ENCODE data around the gene KIF23.
"Not testable (repeated sequence)": the region's sequence is repeated elsewhere in the genome, so short reads cannot be mapped to it uniquely, and the experiment has no call there.

Gene KIF23

DNA sequence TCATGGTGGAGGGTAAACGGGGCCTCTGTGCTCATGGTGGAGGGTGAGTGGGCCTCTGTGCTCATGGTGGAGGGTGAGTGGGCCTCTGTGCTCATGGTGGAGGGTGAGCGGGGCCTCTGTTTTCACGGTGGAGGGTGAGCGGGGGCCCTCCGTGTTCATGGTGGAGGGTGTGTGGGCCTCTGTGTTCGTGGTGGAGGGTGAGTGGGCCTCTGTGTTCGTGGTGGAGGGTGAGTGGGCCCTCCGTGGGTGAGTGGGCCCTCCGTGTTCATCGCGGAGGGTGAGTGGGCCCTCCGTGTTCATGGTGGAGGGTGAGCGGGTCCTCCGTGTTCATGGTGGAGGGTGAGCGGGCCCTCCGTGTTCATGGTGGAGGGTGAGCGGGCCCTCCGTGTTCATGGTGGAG, 30.1 kb upstream of the KIF23 start:
- H3K9ac ChIP-seq (ENCODE audit: low read depth in 1 of 2, low read length in 2 of 2); H3K27me3 ChIP-seq (ENCODE audit: control insufficient read depth in 2 of 2, insufficient read depth in 2 of 2, low read length in 2 of 2); H3K27ac ChIP-seq (ENCODE audit: low read depth in 2 of 2, low read length in 2 of 2); H3K4me1 ChIP-seq (ENCODE audit: control insufficient read depth in 2 of 2, insufficient read depth in 2 of 2, low read length in 2 of 2); H3K4me3 ChIP-seq (ENCODE audit: low read length in 2 of 2); H3K9me3 ChIP-seq (ENCODE audit: control insufficient read depth in 2 of 2, low read length in 2 of 2): not testable (repeated sequence)
- H3K36me3 ChIP-seq (ENCODE audit: control insufficient read depth in 2 of 2, insufficient read depth in 2 of 2, low read length in 2 of 2), result peaks cover 17 to 25% of the 10 kb centered on the region in 2 donors

- Histone ChIP-seq H3K9me3 (ENCODE audit: control insufficient read depth in 2 of 2, low read length in 2 of 2) (no peaks in the 10 kb centered on the region), H3K9ac (ENCODE audit: low read depth in 1 of 2, low read length in 2 of 2) (no peak overlapping the region), H3K27ac (ENCODE audit: low read depth in 2 of 2, low read length in 2 of 2) (no peak overlapping the region), H3K4me1 (ENCODE audit: control insufficient read depth in 2 of 2, insufficient read depth in 2 of 2, low read length in 2 of 2) (no peaks in the 10 kb centered on the region), H3K27me3 (ENCODE audit: control insufficient read depth in 2 of 2, insufficient read depth in 2 of 2, low read length in 2 of 2) (no peaks in the 10 kb centered on the region), H3K4me3 (ENCODE audit: low read length in 2 of 2) (no peak overlapping the region), H3K36me3 (ENCODE audit: control insufficient read depth in 2 of 2, insufficient read depth in 2 of 2, low read length in 2 of 2) (peaks cover 17 to 26% of the 10 kb centered on the region in 2 donors)
Observed at GRCh38 chr15:69384626-69385598, 29.2 kb upstream of the KIF23 start.

GRCh38 chr15:69385831-69386230, 28.3 kb upstream of the KIF23 start:
- H3K9ac ChIP-seq (ENCODE audit: low read depth in 1 of 2, low read length in 2 of 2), result no peak overlapping the region
- no peak overlapping the region for H3K27ac ChIP-seq (ENCODE audit: low read depth in 2 of 2, low read length in 2 of 2)
- H3K4me3 ChIP-seq (ENCODE audit: low read length in 2 of 2), result no peak overlapping the region
- no peaks in the 10 kb centered on the region for H3K9me3 ChIP-seq (ENCODE audit: control insufficient read depth in 2 of 2, low read length in 2 of 2)
- peaks cover 10 to 22% of the 10 kb centered on the region in 2 donors for H3K36me3 ChIP-seq (ENCODE audit: control insufficient read depth in 2 of 2, insufficient read depth in 2 of 2, low read length in 2 of 2)
- no peaks in the 10 kb centered on the region for H3K27me3 ChIP-seq (ENCODE audit: control insufficient read depth in 2 of 2, insufficient read depth in 2 of 2, low read length in 2 of 2)
- no peaks in the 10 kb centered on the region for H3K4me1 ChIP-seq (ENCODE audit: control insufficient read depth in 2 of 2, insufficient read depth in 2 of 2, low read length in 2 of 2)

DNA sequence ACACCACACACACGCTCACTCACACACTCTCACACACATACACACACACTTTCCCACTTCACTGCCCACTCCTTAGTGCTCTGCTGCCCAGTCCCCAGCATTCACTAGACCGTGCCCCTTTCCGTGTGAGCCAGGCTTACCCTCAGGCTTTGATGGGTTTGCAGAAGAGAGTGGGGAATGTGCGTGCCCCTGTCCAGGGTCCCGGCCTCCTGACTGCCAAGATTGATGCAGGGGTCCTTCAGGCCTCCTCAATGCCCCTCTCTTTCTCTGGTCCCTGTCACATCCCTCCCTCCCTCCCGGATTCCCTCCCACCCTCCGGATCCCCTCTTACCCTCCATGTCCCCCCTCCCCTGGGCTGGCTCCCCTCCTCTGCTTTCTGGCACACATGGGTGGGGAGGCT, 27.9 kb upstream of the KIF23 start:
- Histone ChIP-seq H3K36me3 (ENCODE audit: control insufficient read depth in 2 of 2, insufficient read depth in 2 of 2, low read length in 2 of 2) (peaks cover 7 to 24% of the 10 kb centered on the region in 2 donors), H3K27ac (ENCODE audit: low read depth in 2 of 2, low read length in 2 of 2) (no peak overlapping the region), H3K4me1 (ENCODE audit: control insufficient read depth in 2 of 2, insufficient read depth in 2 of 2, low read length in 2 of 2) (no peaks in the 10 kb centered on the region), H3K4me3 (ENCODE audit: low read length in 2 of 2) (no peak overlapping the region), H3K9me3 (ENCODE audit: control insufficient read depth in 2 of 2, low read length in 2 of 2) (no peaks in the 10 kb centered on the region), H3K27me3 (ENCODE audit: control insufficient read depth in 2 of 2, insufficient read depth in 2 of 2, low read length in 2 of 2) (no peaks in the 10 kb centered on the region), H3K9ac (ENCODE audit: low read depth in 1 of 2, low read length in 2 of 2) (no peak overlapping the region)

DNA sequence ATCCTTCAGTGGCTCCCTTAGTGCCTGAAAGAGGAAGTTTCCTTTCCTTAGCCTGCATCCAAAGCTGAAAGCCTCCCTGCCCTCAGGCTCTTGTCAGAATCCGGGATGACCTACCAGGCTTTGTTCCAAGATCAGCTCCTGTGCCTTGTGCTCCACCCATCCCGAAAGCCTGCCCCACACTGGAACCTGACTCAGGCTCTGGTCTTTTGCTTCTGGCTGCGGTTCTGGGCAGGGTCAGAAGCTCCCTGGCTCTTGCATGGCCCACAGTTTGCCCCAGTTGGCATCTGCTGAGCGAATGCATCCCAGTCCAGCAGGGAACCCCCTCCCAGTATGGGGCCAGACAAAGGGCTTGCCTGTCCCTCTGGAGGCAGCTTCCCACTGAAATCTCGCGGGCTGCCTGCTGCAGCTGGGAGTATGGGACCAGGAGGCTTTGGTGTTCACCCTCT, 25.9 kb upstream of the KIF23 start:
- no peak overlapping the region for H3K27ac ChIP-seq (ENCODE audit: low read depth in 2 of 2, low read length in 2 of 2)
- H3K36me3 ChIP-seq (ENCODE audit: control insufficient read depth in 2 of 2, insufficient read depth in 2 of 2, low read length in 2 of 2), result peaks cover 7 to 25% of the 10 kb centered on the region in 2 donors
- no peaks in the 10 kb centered on the region for H3K27me3 ChIP-seq (ENCODE audit: control insufficient read depth in 2 of 2, insufficient read depth in 2 of 2, low read length in 2 of 2)
- H3K9me3 ChIP-seq (ENCODE audit: control insufficient read depth in 2 of 2, low read length in 2 of 2), result no peaks in the 10 kb centered on the region
- no peak overlapping the region for H3K4me3 ChIP-seq (ENCODE audit: low read length in 2 of 2)
- H3K9ac ChIP-seq (ENCODE audit: low read depth in 1 of 2, low read length in 2 of 2), result no peak overlapping the region
- no peaks in the 10 kb centered on the region for H3K4me1 ChIP-seq (ENCODE audit: control insufficient read depth in 2 of 2, insufficient read depth in 2 of 2, low read length in 2 of 2)

- no peaks in the 10 kb centered on the region for H3K4me1 ChIP-seq (ENCODE audit: control insufficient read depth in 2 of 2, insufficient read depth in 2 of 2, low read length in 2 of 2)
- no peak overlapping the region for H3K4me3 ChIP-seq (ENCODE audit: low read length in 2 of 2)
- no peak overlapping the region for H3K9ac ChIP-seq (ENCODE audit: low read depth in 1 of 2, low read length in 2 of 2)
- H3K27ac ChIP-seq (ENCODE audit: low read depth in 2 of 2, low read length in 2 of 2), result no peak overlapping the region
- no peaks in the 10 kb centered on the region for H3K9me3 ChIP-seq (ENCODE audit: control insufficient read depth in 2 of 2, low read length in 2 of 2)
- H3K36me3 ChIP-seq (ENCODE audit: control insufficient read depth in 2 of 2, insufficient read depth in 2 of 2, low read length in 2 of 2), result peaks cover 7 to 25% of the 10 kb centered on the region in 2 donors
- no peaks in the 10 kb centered on the region for H3K27me3 ChIP-seq (ENCODE audit: control insufficient read depth in 2 of 2, insufficient read depth in 2 of 2, low read length in 2 of 2)
Observed at GRCh38 chr15:69389426-69389825, 24.7 kb upstream of the KIF23 start.

DNA sequence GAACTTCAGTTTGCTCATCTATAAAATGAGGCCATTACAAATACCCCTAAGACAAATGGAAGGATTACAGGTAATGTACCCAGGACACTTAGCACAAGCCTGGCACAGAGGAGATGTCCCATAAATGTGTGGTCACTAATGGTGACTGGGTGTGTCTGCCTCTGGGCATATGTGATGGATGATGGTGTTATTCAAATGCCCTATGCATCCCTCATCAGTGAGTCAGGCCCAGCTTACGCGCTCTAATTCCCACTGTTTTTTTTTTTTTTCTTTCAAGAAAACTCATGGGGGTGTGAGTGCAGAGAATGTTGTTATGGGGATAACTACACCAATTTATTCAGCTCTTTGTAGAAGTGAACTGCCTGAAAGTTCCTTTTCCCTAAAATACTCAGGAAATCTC, 23.6 kb upstream of the KIF23 start:
- Histone ChIP-seq H3K4me3 (ENCODE audit: low read length in 2 of 2) (no peak overlapping the region), H3K27me3 (ENCODE audit: control insufficient read depth in 2 of 2, insufficient read depth in 2 of 2, low read length in 2 of 2) (no peaks in the 10 kb centered on the region), H3K36me3 (ENCODE audit: control insufficient read depth in 2 of 2, insufficient read depth in 2 of 2, low read length in 2 of 2) (peaks cover 8 to 22% of the 10 kb centered on the region in 2 donors), H3K9ac (ENCODE audit: low read depth in 1 of 2, low read length in 2 of 2) (no peak overlapping the region), H3K4me1 (ENCODE audit: control insufficient read depth in 2 of 2, insufficient read depth in 2 of 2, low read length in 2 of 2) (no peaks in the 10 kb centered on the region), H3K9me3 (ENCODE audit: control insufficient read depth in 2 of 2, low read length in 2 of 2) (no peaks in the 10 kb centered on the region), H3K27ac (ENCODE audit: low read depth in 2 of 2, low read length in 2 of 2) (no peak overlapping the region)

DNA sequence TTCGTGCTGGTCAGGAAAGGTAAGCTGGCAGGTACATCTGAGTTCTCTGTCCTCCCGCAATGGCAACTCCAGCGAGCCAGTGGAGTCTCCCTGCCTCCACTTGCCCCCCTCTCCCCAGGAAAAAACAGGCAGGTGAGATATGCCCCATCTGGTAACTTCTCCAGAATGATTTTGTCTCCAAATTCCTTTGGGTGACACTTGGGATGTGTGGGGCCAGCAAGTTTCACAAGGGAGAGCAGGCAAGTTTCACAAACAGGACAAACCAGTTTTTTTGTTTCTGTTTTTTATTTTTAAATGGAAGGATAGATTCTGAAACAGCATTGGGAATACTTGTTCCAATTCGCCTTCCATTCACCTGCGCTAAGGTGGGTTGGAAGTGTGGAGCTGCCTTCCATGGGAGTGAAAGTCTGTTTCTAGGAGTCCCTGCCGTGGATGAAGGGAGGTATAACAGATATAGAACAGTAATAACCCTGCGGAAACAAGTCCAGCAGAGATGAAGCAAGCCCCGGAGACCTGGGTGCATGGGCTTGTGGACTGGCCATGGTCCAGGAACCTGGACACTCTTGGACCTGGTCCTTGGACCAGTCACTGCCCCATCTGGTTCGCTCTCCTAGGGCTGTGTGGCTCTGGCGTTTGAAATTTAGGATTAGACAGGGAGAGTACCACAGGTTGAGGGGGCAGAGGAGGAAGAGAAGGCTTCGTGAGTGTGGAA, 22.9 kb upstream of the KIF23 start:
- no peak overlapping the region for H3K4me3 ChIP-seq (ENCODE audit: low read length in 2 of 2)
- no peaks in the 10 kb centered on the region for H3K9me3 ChIP-seq (ENCODE audit: control insufficient read depth in 2 of 2, low read length in 2 of 2)
- no peak overlapping the region for H3K27ac ChIP-seq (ENCODE audit: low read depth in 2 of 2, low read length in 2 of 2)
- peaks cover 3 to 16% of the 10 kb centered on the region in 2 donors for H3K36me3 ChIP-seq (ENCODE audit: control insufficient read depth in 2 of 2, insufficient read depth in 2 of 2, low read length in 2 of 2)
- no peak overlapping the region for H3K9ac ChIP-seq (ENCODE audit: low read depth in 1 of 2, low read length in 2 of 2)
- H3K4me1 ChIP-seq (ENCODE audit: control insufficient read depth in 2 of 2, insufficient read depth in 2 of 2, low read length in 2 of 2), result no peaks in the 10 kb centered on the region
- no peaks in the 10 kb centered on the region for H3K27me3 ChIP-seq (ENCODE audit: control insufficient read depth in 2 of 2, insufficient read depth in 2 of 2, low read length in 2 of 2)

DNA sequence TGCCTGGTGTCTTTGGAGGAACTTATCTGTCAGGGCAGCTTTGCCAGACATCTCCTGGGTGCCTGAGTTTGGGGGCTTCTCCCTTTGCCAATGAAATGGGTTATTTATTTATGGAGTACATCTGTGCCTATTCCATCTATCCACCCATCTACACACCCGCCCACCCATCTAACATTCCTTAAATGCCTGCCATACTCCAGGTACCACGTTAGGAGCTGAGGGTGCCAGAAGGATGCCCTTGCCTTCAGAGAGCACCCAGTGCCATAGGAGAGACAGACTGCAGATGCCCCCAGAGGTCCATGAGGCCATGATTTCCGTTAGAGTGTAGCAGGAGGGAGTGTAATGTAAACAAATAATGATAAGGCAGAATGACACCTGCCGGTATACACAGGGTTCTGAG, 21.8 kb upstream of the KIF23 start:
- no peak overlapping the region for H3K27ac ChIP-seq (ENCODE audit: low read depth in 2 of 2, low read length in 2 of 2)
- no peak overlapping the region for H3K9ac ChIP-seq (ENCODE audit: low read depth in 1 of 2, low read length in 2 of 2)
- no peaks in the 10 kb centered on the region for H3K9me3 ChIP-seq (ENCODE audit: control insufficient read depth in 2 of 2, low read length in 2 of 2)
- H3K4me3 ChIP-seq (ENCODE audit: low read length in 2 of 2), result no peak overlapping the region
- H3K36me3 ChIP-seq (ENCODE audit: control insufficient read depth in 2 of 2, insufficient read depth in 2 of 2, low read length in 2 of 2), result peaks cover 3 to 18% of the 10 kb centered on the region in 2 donors
- no peaks in the 10 kb centered on the region for H3K4me1 ChIP-seq (ENCODE audit: control insufficient read depth in 2 of 2, insufficient read depth in 2 of 2, low read length in 2 of 2)
- no peaks in the 10 kb centered on the region for H3K27me3 ChIP-seq (ENCODE audit: control insufficient read depth in 2 of 2, insufficient read depth in 2 of 2, low read length in 2 of 2)

GRCh38 chr15:69393831-69394491, 20.2 kb upstream of the KIF23 start:
- Histone ChIP-seq H3K4me1 (ENCODE audit: control insufficient read depth in 2 of 2, insufficient read depth in 2 of 2, low read length in 2 of 2) (no peaks in the 10 kb centered on the region), H3K4me3 (ENCODE audit: low read length in 2 of 2) (no peak overlapping the region), H3K27ac (ENCODE audit: low read depth in 2 of 2, low read length in 2 of 2) (no peak overlapping the region), H3K9ac (ENCODE audit: low read depth in 1 of 2, low read length in 2 of 2) (no peak overlapping the region), H3K27me3 (ENCODE audit: control insufficient read depth in 2 of 2, insufficient read depth in 2 of 2, low read length in 2 of 2) (no peaks in the 10 kb centered on the region), H3K9me3 (ENCODE audit: control insufficient read depth in 2 of 2, low read length in 2 of 2) (no peaks in the 10 kb centered on the region), H3K36me3 (ENCODE audit: control insufficient read depth in 2 of 2, insufficient read depth in 2 of 2, low read length in 2 of 2) (peaks cover 15 to 26% of the 10 kb centered on the region in 2 donors)

Data from mucosa of rectum (tissue), 2 donors.